ENCODE data around the gene TMEM50A. TPM values are rescaled to one million over a fixed set of nuclear protein-coding genes. Genes with fewer than 3 reads are reported as not detected.
"Not testable (repeated sequence)": the region's sequence is repeated elsewhere in the genome, so short reads cannot be mapped to it uniquely, and the experiment has no call there.

TMEM50A gene
- total RNA-seq, 1 donor from 2014 or later: 109 TPM

GRCh38 chr1:25392841-25393240 lies 54.7 kb downstream of the TMEM50A start:
- H3K9me3 ChIP-seq: no peaks in the 10 kb centered on the region
- intact Hi-C loops (cut with DNase I): no loop called here
- ATAC-seq: no peak

GRCh38 chr1:25397549-25397948 lies 59.4 kb downstream of the TMEM50A start:
- H3K27ac ChIP-seq; H3K27me3 ChIP-seq; ATAC-seq; H3K36me3 ChIP-seq; H3K4me1 ChIP-seq; H3K9me3 ChIP-seq; intact Hi-C loops (cut with DNase I); DNase-seq; H3K4me3 ChIP-seq: not testable (repeated sequence)

More at GRCh38 chr1:25392841-25393240, 54.7 kb downstream of the TMEM50A start:
- TF ChIP-seq CTCF (IDR thresholded peaks at IDR 0.05): no peak
- Histone ChIP-seq H3K27ac (no peak overlapping the region), H3K27me3 (no peaks in the 10 kb centered on the region), H3K4me1 (no peaks in the 10 kb centered on the region), H3K4me3 (no peak overlapping the region), H3K36me3 (no peaks in the 10 kb centered on the region)
- no peak for DNase-seq

GRCh38 chr1:25398079-25398478 lies 59.9 kb downstream of the TMEM50A start:
- DNase-seq; H3K36me3 ChIP-seq; H3K27me3 ChIP-seq; H3K4me1 ChIP-seq; H3K9me3 ChIP-seq; H3K27ac ChIP-seq; intact Hi-C loops (cut with DNase I); ATAC-seq; H3K4me3 ChIP-seq: not testable (repeated sequence)

GRCh38 chr1:25402947-25403803 lies 65.0 kb downstream of the TMEM50A start:
- peak; percentile 89 for ATAC-seq
- H3K4me3 ChIP-seq; H3K9me3 ChIP-seq; intact Hi-C loops (cut with DNase I); H3K27me3 ChIP-seq; H3K27ac ChIP-seq; H3K36me3 ChIP-seq; DNase-seq; H3K4me1 ChIP-seq: not testable (repeated sequence)
- peak; percentile 34 for TF ChIP-seq CTCF (IDR thresholded peaks at IDR 0.05)

- H3K9me3 ChIP-seq; H3K4me3 ChIP-seq; H3K27me3 ChIP-seq; intact Hi-C loops (cut with DNase I); H3K27ac ChIP-seq; DNase-seq; ATAC-seq; H3K36me3 ChIP-seq; H3K4me1 ChIP-seq: not testable (repeated sequence)
Observed at GRCh38 chr1:25405731-25406305, 67.7 kb downstream of the TMEM50A start.

GRCh38 chr1:25409641-25410427 lies 71.7 kb downstream of the TMEM50A start:
- H3K4me1 ChIP-seq; DNase-seq; H3K27ac ChIP-seq; H3K4me3 ChIP-seq; H3K9me3 ChIP-seq; ATAC-seq; intact Hi-C loops (cut with DNase I); H3K27me3 ChIP-seq; H3K36me3 ChIP-seq: not testable (repeated sequence)

Other genes starting within 250 kb of the TMEM50A start
- gene SYF2, start 105.8 kb upstream of the TMEM50A start, total RNA-seq: 38.8 TPM
- gene RSRP1, start 90.9 kb upstream of the TMEM50A start, total RNA-seq: 155 TPM
- gene RHD, start 65.8 kb upstream of the TMEM50A start, total RNA-seq: not detected
- 0.58 TPM for gene RHCE, start 82.5 kb downstream of the TMEM50A start, total RNA-seq
- 20.2 TPM for gene MACO1, start 92.6 kb downstream of the TMEM50A start, total RNA-seq
- 35.1 TPM for gene LDLRAP1, start 205.3 kb downstream of the TMEM50A start, total RNA-seq